ENCODE data around the gene ITGB3.

ITGB3 gene

DNA sequence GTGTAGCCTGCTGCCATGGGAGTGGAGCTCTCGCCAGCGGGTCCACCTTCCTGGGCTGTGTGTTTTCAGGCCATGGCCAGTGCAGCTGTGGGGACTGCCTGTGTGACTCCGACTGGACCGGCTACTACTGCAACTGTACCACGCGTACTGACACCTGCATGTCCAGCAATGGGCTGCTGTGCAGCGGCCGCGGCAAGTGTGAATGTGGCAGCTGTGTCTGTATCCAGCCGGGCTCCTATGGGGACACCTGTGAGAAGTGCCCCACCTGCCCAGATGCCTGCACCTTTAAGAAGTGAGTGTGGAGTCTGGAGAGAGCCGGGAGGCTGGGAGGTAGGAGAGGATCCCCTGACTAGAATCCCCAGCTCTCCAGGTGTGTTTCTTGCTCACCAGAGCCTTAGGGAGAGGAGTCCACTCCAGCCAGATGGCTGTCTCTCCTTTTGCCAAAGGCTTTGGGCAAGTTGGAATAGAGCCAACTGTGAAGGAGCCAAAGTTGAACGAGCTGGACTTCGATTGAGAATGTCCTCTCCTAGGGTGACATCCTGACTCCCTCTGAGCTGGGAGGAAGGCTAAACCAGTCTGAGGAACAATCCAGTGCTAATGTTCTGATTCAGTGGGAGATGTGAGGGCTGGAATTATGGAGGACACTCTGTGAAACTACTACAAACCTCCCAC lies 45.7 kb downstream of the ITGB3 start:
- DNase-seq (ENCODE audit: low read depth) = no peak

DNA sequence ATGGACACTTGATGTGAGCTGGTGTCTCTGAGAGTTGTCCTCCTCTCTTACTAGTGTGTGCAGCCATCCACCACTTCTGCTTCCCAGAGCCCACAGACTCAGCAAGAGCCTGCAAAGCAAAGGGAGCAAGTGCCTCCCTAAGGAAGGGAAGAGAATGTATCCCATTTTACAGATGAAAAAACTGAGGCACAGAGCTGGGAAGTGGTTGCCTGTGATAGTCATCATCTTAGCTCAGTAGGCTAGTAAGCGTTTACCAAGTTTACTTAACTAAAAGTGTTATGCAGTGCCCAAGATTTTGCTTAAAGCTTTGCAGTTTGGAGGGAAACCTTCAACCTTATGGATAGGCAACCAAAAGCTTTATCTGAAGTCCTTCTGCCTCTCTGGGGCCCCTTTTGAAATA lies 47.1 kb downstream of the ITGB3 start:
- no peak for DNase-seq (ENCODE audit: low read depth)

DNA sequence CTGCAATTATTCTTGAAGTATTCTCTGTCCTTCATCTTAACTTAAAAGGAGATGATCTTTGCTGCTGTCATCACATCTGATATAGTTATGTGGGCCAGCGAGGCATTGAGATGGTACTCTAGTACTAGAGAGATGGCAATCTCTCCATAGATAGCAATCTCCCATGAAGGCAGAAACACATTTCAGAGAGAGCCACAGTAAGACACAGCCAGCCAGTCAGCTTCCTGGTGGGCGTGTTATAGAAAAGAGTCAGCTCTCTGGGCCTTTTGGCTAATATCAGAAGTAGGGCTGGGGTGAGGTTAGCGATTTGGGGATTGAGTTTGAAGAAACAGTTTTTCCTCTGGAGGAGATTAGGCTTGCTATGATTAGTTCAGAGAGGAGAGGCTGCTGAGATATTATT lies 47.5 kb downstream of the ITGB3 start:
- DNase-seq (ENCODE audit: low read depth) = no peak

DNA sequence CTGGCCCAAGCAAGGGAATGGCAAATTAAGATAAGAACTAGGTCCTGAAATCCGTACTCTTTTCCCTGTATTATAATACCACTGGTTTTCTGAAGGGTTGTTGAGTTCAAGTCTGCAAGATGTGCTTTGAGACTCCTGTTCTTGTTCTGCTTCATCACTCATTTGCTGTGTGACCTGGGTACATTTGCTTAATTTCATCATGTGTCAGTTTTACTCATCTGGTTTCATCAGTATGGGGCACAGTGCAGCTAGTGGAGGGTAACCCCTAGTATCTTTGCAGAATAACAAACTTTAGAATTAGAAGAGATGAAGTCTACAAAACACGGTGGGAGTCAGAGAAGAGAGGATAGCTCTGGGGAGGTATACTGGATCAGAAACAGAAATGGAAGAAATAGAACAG lies 48.2 kb downstream of the ITGB3 start:
- DNase-seq (ENCODE audit: low read depth) = no peak

DNA sequence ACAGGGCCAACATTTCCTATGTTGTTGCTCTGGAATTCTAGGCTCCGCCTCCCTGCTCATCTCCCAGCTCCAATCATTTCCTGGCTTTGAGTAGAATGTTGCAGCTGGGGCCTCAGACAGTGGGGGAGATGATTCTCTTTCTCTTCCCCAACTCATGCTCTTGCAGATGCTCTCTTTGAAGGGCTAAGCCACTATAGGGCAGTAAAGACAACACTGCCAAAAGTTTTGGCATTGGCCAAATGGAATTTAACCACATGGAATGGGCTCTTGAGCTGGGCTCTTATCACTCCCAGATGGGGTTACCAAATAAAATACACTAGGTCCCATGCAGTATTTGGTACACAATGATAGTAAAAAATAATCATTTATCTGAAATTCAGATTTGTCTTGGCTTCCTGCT lies 50.6 kb downstream of the ITGB3 start:
- no peak for DNase-seq (ENCODE audit: low read depth)

DNA sequence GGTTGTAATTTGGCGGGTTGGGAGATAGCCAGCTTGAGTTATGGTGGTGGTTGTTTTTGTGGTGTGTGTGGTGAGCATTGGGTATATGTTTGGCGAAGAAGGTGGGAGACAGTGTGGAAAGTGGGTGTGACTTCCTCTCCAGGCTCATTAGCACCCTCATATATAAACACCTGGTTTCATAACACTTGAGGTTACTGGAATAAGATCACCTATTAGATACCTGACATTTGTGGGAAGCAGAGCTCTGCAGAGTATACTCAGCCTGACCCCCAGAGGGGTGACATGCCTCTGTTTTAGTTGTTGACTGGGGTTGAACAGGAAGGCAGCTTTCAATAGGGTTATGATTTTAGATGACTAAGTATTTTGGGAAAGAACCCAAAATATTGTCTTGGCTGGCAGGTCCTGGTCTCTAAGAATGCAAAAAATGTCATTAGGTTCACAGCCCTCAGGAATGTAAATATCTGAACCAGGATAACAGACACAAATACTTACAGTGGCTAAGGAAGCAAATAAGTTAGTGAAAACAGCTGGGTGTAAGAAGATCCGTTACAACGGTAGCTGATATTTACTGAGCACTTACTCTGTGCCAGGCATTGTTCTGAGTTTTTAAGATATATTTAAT lies 51.8 kb downstream of the ITGB3 start:
- no peak for DNase-seq (ENCODE audit: low read depth)

DNA sequence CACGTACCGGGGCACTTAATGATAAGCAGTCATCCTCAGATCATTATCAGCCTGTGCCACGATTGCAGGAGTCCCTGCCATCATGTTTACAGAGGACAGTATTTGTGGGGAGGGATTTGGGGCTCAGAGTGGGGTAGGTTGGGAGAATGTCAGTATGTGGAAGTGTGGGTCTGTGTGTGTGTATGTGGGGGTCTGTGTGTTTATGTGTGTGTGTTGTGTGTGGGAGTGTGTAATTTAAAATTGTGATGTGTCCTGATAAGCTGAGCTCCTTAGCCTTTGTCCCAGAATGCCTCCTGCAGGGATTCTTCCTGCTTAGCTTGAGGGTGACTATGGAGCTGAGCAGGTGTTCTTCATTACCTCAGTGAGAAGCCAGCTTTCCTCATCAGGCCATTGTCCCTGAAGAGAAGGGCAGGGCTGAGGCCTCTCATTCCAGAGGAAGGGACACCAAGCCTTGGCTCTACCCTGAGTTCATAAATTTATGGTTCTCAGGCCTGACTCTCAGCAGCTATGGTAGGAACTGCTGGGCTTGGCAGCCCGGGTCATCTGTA lies 56.6 kb downstream of the ITGB3 start:
- DNase-seq (ENCODE audit: low read depth) = no peak

DNA sequence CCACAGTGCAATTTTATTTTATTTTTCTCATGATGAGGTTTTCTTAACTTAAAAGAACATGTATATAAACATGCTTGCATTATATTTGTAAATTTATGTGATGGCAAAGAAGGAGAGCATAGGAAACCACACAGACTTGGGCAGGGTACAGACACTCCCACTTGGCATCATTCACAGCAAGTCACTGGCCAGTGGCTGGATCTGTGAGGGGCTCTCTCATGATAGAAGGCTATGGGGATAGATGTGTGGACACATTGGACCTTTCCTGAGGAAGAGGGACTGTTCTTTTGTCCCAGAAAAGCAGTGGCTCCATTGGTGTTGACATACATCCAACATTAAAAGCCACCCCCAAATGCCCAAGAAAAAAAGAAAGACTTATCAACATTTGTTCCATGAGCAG lies 57.8 kb downstream of the ITGB3 start:
- DNase-seq (ENCODE audit: low read depth) = no peak

DNA sequence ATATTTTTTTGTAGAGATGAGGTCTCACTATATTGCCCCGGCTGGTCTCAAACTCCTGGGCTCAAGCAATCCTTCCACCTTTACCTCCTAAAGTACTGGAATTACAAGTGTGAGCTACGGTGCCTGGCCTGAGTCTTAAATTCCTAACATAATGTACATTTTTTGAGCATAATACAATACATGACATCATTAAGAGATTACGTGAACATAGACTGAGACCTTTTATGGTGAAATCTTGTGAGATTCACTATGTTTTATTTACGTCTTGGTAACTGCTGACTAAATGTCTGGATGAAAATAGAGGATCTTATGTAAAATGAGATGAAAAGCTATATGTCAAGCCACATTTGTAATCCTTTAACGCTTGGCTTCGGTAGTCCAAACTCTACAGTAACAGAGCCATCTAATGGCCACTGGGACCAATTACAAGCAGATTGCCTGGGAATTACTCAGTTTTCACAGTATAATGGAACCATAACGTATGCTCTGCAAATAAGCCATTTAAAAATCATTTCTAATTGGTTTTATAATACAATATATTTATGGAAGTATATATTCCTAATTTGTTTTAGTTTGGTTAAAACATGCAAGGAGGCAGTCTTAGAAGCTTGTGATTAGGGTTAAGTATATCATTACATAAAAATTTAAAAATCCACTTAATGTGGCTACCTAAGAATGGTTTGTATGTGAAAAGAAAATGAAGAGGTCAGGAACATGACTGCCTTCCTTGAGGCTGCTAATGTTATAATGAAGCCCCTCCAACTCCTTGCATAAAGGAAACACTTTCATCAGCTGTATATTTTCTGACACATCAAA lies 62.0 kb downstream of the ITGB3 start:
- DNase-seq (ENCODE audit: low read depth) = no peak

DNA sequence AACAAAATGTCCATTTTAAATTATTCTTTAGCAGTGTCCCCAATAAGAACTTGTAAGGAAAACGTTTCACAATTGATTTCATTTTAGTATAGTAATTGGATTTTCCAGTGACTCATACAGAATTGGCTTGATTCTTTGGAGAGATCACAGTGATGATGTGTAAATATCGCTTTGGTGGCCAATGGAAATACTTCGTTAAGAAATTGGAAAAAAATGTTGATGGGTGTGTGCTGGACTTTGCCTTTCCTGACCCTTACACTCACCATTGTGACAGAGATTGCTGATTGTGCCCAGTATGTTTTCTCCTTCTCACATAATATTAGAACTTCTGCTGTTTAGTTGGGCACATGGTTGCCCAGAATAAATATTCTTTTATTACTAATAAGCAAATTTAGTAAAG lies 62.7 kb downstream of the ITGB3 start:
- DNase-seq (ENCODE audit: low read depth) = no peak

DNA sequence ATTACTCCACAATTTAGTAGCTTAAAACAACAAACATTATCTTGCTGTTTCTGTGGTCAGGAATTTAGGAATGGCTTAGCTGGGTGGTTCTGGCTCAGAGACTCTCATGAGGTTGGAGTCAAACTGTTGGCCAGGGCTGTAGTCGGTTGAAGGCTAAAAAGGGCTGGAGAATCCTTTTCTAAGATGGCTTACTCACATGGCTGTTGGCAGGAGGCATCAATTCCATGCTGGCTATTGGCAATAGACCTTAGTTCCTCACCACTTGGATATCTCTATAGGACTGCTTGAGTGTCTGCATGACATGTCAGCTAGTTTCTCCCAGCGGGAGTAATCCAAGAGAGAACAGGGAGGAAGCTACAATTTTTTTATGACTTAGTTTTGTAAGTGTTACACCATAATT lies 63.5 kb downstream of the ITGB3 start:
- no peak for DNase-seq (ENCODE audit: low read depth)

DNA sequence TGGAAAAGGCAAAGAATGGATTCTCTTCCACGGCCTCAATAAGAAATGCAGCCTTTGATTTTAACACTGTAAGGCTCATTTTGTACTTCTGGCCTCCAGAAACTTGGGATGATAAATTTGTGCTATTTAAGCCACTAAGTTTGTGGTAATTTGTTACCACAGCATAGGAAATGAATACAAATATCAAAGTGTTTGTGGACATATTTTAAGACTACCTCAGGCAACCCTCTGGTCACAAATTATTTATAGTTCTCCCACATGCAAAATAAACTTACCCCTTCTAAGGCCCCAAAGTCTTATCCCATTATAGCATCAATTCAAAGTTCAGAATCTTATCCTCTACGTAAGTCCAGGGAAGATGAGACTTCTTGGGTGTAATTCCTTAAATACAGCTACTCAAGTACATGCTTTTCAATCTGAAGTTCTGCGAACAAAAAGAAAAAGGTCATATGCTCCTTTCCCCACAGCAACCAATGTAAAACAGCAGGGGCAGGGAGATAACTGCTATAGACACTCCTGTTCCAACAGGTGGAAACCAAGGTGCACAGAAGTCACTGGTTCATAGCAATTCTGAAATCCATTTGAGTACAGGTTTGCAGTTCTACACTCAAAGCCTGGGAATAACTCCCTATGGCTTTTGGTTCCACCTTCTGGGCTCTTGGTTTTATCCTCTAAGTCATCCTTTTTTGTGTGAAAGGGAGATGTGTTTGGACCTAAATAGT lies 64.7 kb downstream of the ITGB3 start:
- no peak for DNase-seq (ENCODE audit: low read depth)

DNA sequence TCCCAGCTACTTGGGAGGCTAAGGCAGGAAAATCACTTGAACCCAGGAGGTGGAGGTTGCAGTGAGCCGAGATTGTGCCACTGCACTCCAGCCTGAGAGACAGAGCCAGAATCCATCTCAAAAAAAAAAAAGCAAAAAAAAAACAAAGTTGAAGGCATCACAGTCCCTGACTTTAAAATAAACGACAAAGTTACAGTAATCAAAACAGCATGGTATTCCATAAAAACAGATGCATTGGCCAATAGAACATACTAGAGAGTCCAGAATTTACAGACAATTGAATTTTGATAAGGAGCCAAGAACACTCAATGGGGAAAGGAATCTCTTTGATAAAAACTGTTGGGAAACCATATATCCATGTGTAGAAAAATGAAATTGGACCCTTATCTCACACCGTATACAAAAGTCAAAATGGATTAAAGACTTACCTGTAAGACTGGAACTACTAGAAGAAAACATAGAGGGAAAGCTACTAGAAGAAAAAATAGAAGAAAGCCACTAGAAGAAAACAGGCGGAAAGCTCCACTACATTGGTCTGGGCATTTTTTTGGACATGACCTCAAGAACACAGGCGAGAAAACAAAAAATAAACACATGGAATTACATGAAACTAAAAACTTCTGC lies 67.4 kb downstream of the ITGB3 start:
- DNase-seq (ENCODE audit: low read depth) = no peak

DNA sequence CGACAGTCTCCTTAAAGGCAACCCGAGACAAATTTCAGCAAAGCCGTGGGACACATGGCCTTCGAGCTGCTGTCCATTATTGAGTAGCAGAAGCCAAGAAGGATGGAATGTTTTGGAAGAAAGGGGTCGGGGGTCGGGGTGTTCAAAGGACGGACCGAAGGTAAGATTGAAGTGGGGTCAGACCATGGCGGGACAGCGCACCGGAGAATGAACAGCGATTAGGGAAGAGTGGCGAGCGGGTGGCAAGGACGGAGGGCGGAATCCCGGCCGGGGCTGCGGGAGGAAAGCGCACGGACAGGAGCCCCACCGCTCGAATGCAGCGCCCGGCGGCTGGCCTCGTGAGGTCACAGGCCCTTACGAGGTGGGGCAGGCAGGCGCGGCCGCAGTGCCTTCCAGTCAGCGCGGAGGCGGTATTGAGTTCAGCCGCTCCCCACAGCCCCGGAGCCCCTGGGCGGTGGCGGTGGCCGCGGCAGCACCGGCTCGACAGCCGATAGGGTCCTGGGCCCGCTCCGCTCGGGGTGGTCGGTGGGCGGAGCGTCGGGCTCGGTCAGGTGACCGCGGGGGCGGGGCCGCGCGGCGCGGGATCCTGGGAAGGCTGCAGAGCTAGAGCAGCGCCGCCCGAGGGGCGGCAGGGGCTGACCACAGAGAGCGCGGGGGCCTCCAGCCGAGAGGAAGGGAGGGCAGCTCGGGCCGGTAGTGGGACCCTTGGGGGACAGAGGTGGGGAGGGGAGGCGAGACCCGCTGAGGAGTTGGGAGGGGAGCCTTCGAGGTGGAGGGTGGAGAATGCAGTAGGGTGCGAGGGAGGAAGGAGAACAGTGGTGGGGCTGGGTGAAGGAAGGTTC lies 70.0 kb downstream of the ITGB3 start, which contains the start of gene EFCAB13:
TSS of gene EFCAB13 (plus strand) at position 574 of the 842 bp plus-strand sequence. CDS start 4,399 bp downstream, outside the sequence.
- DNase-seq (ENCODE audit: low read depth) = peak; percentile 68

DNA sequence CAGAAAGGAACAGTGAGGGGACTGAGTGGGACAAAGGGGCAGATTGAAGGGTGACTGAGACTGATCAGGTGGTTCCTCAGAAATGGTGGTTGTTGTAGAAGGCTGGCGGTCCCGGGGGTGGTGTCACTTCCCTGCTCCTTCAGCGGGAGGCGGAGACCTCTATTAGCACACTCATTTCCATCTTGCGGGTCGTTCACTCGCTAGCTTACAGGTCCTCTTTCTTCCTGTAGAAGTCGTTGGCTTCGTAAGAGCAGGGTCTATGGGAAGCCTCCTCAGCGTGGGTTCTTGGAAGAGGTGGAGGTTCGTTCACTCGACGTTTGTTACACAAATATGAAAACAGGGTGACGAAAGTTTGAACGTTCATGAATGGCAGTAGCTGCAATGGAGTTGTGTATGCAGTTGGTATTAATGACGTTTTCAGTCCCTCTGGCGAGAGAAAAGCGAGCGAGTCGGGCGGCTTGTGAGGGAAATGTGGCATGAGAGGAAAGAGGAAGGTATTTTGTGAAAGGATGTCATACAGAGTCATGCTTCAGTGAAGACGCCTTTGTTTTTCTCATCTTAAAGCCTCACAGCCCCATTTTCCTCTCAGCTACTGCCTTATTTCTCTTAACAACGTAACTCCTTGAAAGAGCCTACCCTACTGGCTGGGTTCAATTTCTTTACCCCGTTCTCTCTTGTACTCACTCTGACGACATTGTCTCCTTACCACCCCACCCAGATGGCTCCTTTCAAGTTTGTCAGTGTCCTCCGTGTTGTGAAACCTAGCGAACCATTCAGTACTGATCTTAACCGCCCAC lies 70.8 kb downstream of the ITGB3 start:
- no peak for DNase-seq (ENCODE audit: low read depth)

DNA sequence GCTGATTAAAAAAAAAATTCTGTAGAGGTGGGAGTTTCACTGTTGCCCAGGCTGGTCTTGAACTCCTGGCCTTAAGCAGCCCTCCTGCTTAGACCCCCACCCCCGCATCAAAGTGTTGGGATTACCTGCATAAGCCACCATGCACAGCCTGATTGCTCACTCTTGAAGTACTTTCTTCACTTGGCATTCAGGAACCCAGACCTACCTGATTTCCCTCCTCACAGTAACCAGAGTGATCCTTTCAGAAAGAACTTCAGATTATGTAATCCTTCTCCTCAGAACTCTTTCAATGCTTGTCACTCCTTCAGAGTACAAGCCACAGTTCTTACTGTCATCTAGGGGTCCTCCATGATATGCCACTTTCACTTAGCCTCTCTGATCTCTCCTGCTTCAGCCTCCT lies 71.5 kb downstream of the ITGB3 start:
- DNase-seq (ENCODE audit: low read depth) = no peak

DNA sequence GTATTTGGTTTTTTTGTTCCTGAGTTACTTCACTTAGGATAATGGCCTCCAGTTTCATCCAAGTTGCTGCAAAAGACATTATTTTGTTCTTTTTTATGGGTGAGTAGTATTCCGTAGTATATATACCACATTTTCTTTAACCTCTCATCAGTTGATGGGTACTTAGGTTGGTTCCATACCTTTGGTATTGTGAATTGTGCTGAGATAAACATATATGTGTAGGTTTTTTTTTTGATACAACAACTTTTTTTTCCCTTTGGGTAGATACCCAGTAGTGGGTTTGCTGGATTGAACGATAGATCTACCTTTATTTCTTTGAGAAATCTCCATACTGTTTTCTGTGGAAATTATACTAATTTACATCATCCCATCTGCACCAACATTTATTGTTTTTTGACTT lies 76.9 kb downstream of the ITGB3 start:
- DNase-seq (ENCODE audit: low read depth) = no peak

DNA sequence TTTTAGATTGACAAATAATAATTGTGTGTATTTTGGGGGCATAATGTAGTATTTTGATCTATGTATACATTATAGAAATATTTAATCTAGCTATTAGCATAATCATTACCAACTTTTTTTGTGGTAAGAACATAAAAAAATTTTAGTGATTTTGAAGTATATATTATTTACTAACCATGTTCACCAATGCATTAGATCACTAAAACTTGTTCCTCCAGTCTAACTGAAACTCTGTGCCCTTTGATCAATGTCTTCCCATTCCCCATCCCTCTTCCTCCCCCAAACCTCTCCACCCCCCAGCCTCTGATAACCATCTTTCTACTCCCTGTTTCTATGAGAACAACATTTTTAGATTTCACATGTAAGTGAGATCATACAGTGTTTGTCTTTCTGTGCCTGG lies 78.7 kb downstream of the ITGB3 start:
- no peak for DNase-seq (ENCODE audit: low read depth)

DNA sequence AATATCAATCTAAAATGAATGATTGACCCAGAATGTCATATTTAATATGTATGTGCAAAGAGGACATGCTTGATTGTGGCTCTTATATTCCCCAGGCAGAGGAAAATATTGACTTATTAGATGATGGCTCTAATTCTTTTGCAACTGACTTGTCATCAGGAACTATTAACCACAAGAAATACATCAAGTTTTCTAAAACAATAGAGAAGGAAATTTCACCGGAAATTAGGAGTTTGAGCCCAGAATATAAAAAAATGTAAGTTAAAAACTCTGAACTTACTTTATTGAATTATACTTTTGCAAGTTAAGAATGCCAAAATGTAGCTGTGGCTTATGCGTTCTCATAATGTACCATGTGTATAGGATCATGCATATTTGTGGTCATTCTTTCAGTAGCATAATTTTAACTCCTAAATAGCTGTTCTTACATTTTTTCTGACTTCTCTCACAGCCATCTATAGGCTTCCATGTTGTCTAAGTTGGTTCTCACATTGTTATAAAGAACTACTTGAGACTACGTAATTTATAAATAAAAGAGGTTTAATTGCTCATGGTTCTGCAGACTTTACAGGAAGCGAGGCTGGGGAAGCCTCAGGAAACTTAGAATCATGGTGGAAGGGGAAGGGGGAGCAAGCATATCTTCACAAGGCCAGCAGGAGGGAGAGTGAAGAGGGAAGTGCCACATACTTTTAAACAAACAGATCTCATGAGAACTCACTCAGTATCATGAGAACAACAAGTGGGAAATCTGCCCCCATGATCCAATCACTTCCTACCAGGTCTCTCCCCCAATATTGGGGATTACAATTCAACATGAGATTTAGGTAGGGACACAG lies 81.7 kb downstream of the ITGB3 start:
- DNase-seq (ENCODE audit: low read depth) = no peak

All from stimulated activated CD8-positive, alpha-beta memory T cell treated with anti-CD3 and anti-CD28 coated beads, Interleukin-4, amount 100 ng/mL, for 24 hours (primary cell).